Activated naive CD4-positive, alpha-beta T cell treated with anti-CD3 and anti-CD28 coated beads for 36 hours (primary cell): ENCODE data around the gene CEBPG. TPM values are rescaled to one million over a fixed set of nuclear protein-coding genes. Genes with fewer than 3 reads are reported as not detected.
A peak's percentile ranks its signal among the peaks of the same experiment; 100 is the strongest.

ENCODE experiments used
- CTCF ChIA-PET: fragments of 350-600 bp; sonication (Branson Sonifier 250); formaldehyde crosslinking; loops from one replicate; lab custom pipeline; 2021; ENCODE audit warnings: antibody characterized with exemption; lab: Charles Lee
- DNase-seq: peaks from one replicate; pipeline ENCODE4 v3.0.0-alpha.2; 2020
- H3K27ac Mint-ChIP-seq: one replicate; pipeline ENCODE4 v1.8.0; 2021; ENCODE audit warnings: mild to moderate bottlenecking, mixed read lengths
- H3K27me3 Mint-ChIP-seq: one replicate; pipeline ENCODE4 v1.8.0; 2021; ENCODE audit warnings: low read depth, mixed read lengths
- H3K36me3 Mint-ChIP-seq: one replicate; pipeline ENCODE4 v1.8.0; 2021; ENCODE audit warnings: low read depth, mixed read lengths
- H3K4me1 Mint-ChIP-seq: one replicate; pipeline ENCODE4 v1.8.0; 2021; ENCODE audit warnings: low read depth, mixed read lengths
- H3K4me3 Mint-ChIP-seq: one replicate; pipeline ENCODE4 v1.8.0; 2021; ENCODE audit warnings: mild to moderate bottlenecking, moderate library complexity, mixed read lengths
- H3K9me3 Mint-ChIP-seq: one replicate; pipeline ENCODE4 v1.8.0; 2021; ENCODE audit warnings: mixed read lengths
- intact Hi-C: fragments of 100-400 bp; cut with micrococcal nuclease; formaldehyde crosslinking; loops from one replicate; pipeline ENCODE4 v1.15.1; 2023
- total RNA-seq, 2 experiments: library from RNA; stranded (reverse); gene quantifications; one replicate each; pipeline ENCODE4 v1.2.3, GENCODE V29; 2021

Gene CEBPG
- total RNA-seq, 2 experiments from 2014 or later, result 37.3 to 38.7 TPM

DNA sequence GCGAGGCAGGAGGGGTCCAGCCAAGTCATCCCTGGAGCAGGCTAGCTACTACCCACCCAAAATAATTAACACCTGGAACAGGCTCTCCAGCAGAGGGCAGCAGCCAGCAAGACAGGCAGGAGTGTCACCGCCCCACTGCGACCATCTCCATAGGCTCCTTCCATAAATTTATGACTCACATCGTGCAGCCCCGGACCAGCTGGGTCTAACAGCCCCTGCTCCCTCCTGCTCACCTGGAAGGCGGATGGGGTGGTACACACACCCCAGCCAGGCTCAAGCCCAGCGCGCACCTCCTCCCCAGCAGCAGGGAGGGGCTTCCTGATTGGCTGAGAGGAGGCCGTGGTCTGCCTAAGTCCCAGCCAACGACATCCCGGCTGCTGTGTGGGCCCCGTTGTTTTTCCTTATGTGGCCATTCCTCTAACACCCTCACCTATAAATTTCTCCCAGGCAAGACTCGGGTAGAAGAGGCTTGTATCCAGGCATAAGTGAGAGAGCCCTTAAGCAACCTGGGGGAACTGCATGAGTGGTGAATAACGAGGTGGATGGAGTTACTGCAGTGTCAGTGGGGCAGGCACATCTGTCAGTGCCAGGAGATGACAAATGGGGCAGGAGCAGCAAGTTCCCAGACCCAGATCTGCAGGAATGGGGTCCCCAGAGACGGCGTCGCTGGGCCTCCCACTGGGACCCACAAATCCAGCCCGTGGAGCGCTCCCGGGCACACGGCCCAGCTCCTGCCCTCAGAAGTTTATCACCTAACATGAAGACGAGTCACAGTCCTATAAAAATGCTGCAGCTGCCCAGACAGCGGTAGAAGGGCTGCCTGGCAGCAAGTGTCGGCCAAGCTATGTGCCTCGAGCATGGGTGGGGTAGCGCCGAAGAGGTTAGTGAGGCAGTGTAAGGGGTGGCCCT lies 43.1 kb downstream of the CEBPG start:
- CTCF ChIA-PET, result interaction anchor here (0.6 to 1.9 kb wide), 11 partner anchors 11 to 544 kb away, joined by 3 to 18 read pairs (median 3); no protein-coding TSS in a partner anchor
- peak; percentile 83 for DNase-seq
- Mint-ChIP-seq H3K4me1 (peaks cover 4% of the 10 kb centered on the region), H3K4me3 (peak overlapping the region; percentile 27), H3K27ac (no peak overlapping the region), H3K36me3 (no peaks in the 10 kb centered on the region), H3K27me3 (no peaks in the 10 kb centered on the region), H3K9me3 (no peaks in the 10 kb centered on the region)
- intact Hi-C loops, result loop anchor here (1.0 kb wide), 1 partner anchor 355 kb away; no protein-coding TSS in a partner anchor

- Mint-ChIP-seq H3K4me3 (no peak overlapping the region), H3K27ac (no peak overlapping the region), H3K36me3 (no peaks in the 10 kb centered on the region), H3K27me3 (no peaks in the 10 kb centered on the region), H3K9me3 (no peaks in the 10 kb centered on the region), H3K4me1 (peaks cover 4% of the 10 kb centered on the region)
- CTCF ChIA-PET, result interaction anchor here (1.0 kb wide), 1 partner anchor 14 kb away, joined by 4 read pairs; no protein-coding TSS in a partner anchor
- intact Hi-C loops, result no loop called here
- no peak for DNase-seq
These were observed 44.2 kb downstream of the CEBPG start for GRCh38 chr19:33417751-33418150.

DNA sequence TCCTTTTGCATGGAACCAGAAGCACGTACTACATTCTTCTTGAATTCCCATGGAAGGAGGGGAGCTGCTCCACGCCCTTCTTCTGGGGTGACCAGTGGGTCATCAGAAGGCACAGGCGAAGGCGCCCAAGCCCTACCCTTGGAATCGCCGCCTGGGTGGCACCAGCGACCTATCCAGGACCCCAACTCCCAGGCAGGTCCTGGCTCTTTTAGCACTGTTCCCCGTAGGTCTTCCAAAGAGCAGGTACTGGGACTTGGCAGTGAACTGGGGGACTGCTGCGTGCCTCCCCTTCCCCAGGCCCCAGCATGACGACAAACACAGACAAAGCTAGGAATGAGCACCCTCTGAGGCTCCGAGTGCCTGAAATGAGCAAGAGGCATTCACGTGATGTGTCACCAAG lies 45.0 kb downstream of the CEBPG start:
- no peak for DNase-seq
- Mint-ChIP-seq H3K27ac (no peak overlapping the region), H3K36me3 (no peaks in the 10 kb centered on the region), H3K4me3 (no peak overlapping the region), H3K9me3 (no peaks in the 10 kb centered on the region), H3K4me1 (peaks cover 4% of the 10 kb centered on the region), H3K27me3 (no peaks in the 10 kb centered on the region)
- intact Hi-C loops, result no loop called here
- CTCF ChIA-PET, result interaction anchor here (1.0 kb wide), 3 partner anchors 14 to 464 kb away, joined by 3 to 4 read pairs (median 4); no protein-coding TSS in a partner anchor

GRCh38 chr19:33418871-33419787 lies 45.6 kb downstream of the CEBPG start:
- intact Hi-C loops, result no loop called here
- no peaks in the 10 kb centered on the region for H3K9me3 Mint-ChIP-seq
- DNase-seq, result no peak
- H3K36me3 Mint-ChIP-seq, result no peaks in the 10 kb centered on the region
- CTCF ChIA-PET, result interaction anchor here (0.6 to 1.6 kb wide), 4 partner anchors 12 to 463 kb away, joined by 3 to 6 read pairs (median 4); no protein-coding TSS in a partner anchor
- H3K4me3 Mint-ChIP-seq, result no peak overlapping the region
- H3K27me3 Mint-ChIP-seq, result no peaks in the 10 kb centered on the region
- no peak overlapping the region for H3K27ac Mint-ChIP-seq
- H3K4me1 Mint-ChIP-seq, result peaks cover 4% of the 10 kb centered on the region

DNA sequence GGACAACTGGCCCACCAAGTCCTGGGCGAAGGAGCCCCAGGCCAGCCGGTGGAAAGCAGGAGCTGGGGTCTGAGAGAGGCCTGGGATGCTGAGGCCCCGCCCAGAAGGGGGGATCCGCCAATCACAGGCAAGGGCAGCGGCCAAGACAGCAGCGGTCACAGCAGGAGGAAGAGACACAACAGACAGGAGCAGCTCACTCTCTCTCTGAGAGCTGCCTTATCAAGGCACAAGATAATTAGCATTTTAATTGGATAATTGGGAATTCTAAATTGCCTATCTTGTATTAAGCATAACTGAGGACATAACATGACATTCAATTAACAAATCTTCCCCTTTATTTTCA lies 46.2 kb downstream of the CEBPG start:
- no peak for DNase-seq
- Mint-ChIP-seq H3K27ac (no peak overlapping the region), H3K36me3 (peaks cover 3% of the 10 kb centered on the region), H3K9me3 (no peaks in the 10 kb centered on the region), H3K4me1 (peaks cover 5% of the 10 kb centered on the region), H3K4me3 (no peak overlapping the region), H3K27me3 (no peaks in the 10 kb centered on the region)
- CTCF ChIA-PET, result interaction anchor here (0.6 to 1.6 kb wide), 2 partner anchors 11 to 14 kb away, joined by 3 to 6 read pairs; no protein-coding TSS in a partner anchor
- intact Hi-C loops, result no loop called here

- Mint-ChIP-seq H3K9me3 (no peaks in the 10 kb centered on the region), H3K27ac (no peak overlapping the region), H3K4me3 (no peak overlapping the region), H3K4me1 (peaks cover 6% of the 10 kb centered on the region), H3K27me3 (no peaks in the 10 kb centered on the region), H3K36me3 (peaks cover 3% of the 10 kb centered on the region)
- intact Hi-C loops, result no loop called here
- DNase-seq, result no peak
- CTCF ChIA-PET, result interaction anchor here (0.7 to 2.3 kb wide), 3 partner anchors 10 to 89 kb away, joined by 3 to 8 read pairs (median 6); no protein-coding TSS in a partner anchor
These were observed 47.3 kb downstream of the CEBPG start for GRCh38 chr19:33420821-33421220.

- CTCF ChIA-PET, result interaction anchor here (1.5 to 2.3 kb wide), 2 partner anchors 9 to 11 kb away, joined by 4 to 8 read pairs; no protein-coding TSS in a partner anchor
These were observed 47.9 kb downstream of the CEBPG start for GRCh38 chr19:33421368-33421767.

DNA sequence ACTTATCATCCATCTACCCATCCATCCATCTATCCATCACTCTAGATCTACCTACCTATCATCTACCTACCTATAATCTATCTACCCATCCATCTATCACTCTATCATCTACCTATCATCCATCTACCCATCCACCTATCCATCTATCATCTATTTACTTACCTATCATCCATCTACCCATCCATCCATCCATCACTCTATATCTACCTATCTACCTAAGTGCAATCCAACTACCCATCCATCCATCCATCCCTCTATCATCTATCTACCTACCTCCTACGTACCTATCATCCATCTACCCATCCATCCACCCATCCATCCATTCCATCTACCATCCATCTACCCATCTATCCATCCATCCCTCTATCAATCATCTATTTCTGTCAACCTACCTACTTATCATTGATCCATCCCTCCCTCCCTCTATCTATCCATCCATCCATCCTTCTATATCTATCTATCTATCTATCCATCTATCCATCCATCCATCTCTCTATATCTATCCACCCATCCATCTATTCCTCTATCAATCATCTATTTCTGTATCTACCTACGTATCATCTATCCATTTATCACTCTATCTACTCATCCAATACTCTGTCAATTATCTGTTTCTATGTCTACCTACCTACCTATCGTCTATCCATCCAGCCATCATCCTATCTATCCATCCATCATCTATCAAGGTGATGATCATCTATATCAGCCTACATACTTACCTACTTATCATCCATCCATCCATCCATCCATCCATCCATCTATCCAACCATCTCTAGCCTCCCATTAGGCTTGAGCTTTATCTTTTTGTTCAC lies 49.1 kb downstream of the CEBPG start:
- peaks cover 2% of the 10 kb centered on the region for H3K4me1 Mint-ChIP-seq
- no peak overlapping the region for H3K4me3 Mint-ChIP-seq
- CTCF ChIA-PET, result interaction anchor here (0.7 to 2.3 kb wide), 3 partner anchors 8 to 14 kb away, joined by 3 to 8 read pairs (median 4); no protein-coding TSS in a partner anchor
- H3K36me3 Mint-ChIP-seq, result peaks cover 3% of the 10 kb centered on the region
- H3K27me3 Mint-ChIP-seq, result no peaks in the 10 kb centered on the region
- no peak overlapping the region for H3K27ac Mint-ChIP-seq
- intact Hi-C loops, result no loop called here
- DNase-seq, result no peak
- H3K9me3 Mint-ChIP-seq, result no peaks in the 10 kb centered on the region

More at GRCh38 chr19:33421368-33421767, 47.9 kb downstream of the CEBPG start:
- no peak for DNase-seq
- H3K9me3 Mint-ChIP-seq, result no peaks in the 10 kb centered on the region
- intact Hi-C loops, result no loop called here
- peaks cover 3% of the 10 kb centered on the region for H3K36me3 Mint-ChIP-seq
- H3K27me3 Mint-ChIP-seq, result no peaks in the 10 kb centered on the region
- no peak overlapping the region for H3K27ac Mint-ChIP-seq
- H3K4me1 Mint-ChIP-seq, result peaks cover 4% of the 10 kb centered on the region
- no peak overlapping the region for H3K4me3 Mint-ChIP-seq

DNA sequence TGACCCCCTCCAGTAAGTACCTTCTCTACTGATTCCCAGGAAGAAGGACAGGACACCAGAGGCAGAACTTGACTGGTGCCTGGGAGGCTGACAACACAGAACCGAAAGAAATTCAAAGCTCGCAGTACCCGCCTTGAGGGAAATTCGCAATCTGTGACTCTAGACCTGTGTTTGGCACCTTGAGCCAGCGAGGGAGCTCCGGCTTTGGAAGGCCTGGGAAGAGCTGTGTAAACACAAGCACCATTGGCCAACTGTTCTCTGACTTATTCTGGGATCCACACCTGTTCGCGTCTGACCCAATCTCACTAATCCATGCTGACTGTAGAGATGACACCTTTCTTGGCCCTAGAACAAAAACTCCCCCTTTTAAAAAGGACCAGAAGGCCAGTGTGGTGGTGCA lies 50.7 kb downstream of the CEBPG start:
- peaks cover 2% of the 10 kb centered on the region for H3K4me1 Mint-ChIP-seq
- H3K27ac Mint-ChIP-seq, result no peak overlapping the region
- no peaks in the 10 kb centered on the region for H3K9me3 Mint-ChIP-seq
- CTCF ChIA-PET, result interaction anchor here (0.5 to 1.4 kb wide), 2 partner anchors 10 to 297 kb away, joined by 3 to 4 read pairs; no protein-coding TSS in a partner anchor
- peaks cover 3% of the 10 kb centered on the region for H3K36me3 Mint-ChIP-seq
- no peak overlapping the region for H3K4me3 Mint-ChIP-seq
- no peak for DNase-seq
- H3K27me3 Mint-ChIP-seq, result no peaks in the 10 kb centered on the region
- intact Hi-C loops, result no loop called here

DNA sequence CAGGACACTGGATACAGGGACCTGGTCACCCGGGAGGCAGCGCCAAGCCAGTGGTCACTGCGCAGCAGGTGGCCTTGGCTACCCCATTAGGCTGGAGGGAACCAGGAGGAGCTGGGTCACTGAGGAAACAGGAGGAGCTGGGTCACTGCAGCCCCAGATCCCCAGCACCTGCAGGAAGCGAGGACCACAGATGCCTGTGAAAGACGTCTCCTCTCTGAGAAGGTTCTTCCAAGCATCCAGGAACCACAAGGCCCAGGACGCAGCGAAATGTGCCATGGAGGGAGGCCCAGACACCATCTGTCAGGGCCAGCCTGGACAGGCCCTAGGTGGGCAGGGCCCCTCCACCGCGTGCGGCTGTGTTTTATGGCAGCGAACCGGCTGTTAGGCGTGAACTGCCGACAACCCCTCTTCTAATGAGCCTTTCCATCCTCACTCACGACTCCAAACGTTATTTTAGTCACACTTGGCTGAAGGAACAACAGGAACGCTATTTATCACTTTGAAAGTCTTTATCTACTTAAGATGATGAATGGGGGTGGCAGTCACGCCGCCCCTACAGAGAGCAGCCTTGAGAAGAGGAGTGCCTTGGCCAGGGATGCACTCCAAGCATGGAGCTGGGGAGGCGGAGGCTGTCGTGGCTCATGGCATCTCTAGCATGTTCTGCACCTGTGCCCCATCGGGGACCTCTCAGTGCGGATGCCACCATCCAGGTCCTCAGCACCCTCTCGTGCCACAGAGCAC lies 53.3 kb downstream of the CEBPG start:
- DNase-seq, result no peak
- H3K27ac Mint-ChIP-seq, result no peak overlapping the region
- intact Hi-C loops, result no loop called here
- H3K36me3 Mint-ChIP-seq, result peaks cover 3% of the 10 kb centered on the region
- peaks cover 9% of the 10 kb centered on the region for H3K4me1 Mint-ChIP-seq
- no peaks in the 10 kb centered on the region for H3K9me3 Mint-ChIP-seq
- H3K4me3 Mint-ChIP-seq, result no peak overlapping the region
- no peaks in the 10 kb centered on the region for H3K27me3 Mint-ChIP-seq
- CTCF ChIA-PET, result no interaction called here
